Forelimb muscle (tissue), 1 donor: ENCODE results near the gene SLC6A15. TPM values are rescaled to one million over a fixed set of nuclear protein-coding genes. Genes with fewer than 3 reads are reported as not detected.

Experiments used
- polyA plus RNA-seq: library from polyadenylated mRNA; unstranded; fragments of 120-200 nt; gene quantifications from one replicate; pipeline ENCODE4 v1.2.1, GENCODE V29; 2013; ENCODE audit not compliant: insufficient read length

Gene SLC6A15
- polyA plus RNA-seq, 1 donor, result 2.9 TPM

Other genes starting within 250 kb of the SLC6A15 start
- gene TSPAN19, start 123.5 kb upstream of the SLC6A15 start, polyA plus RNA-seq, result 0.28 TPM
- gene LRRIQ1, start 123.6 kb upstream of the SLC6A15 start, polyA plus RNA-seq, result 0.63 TPM